Stimulated activated CD4-positive, alpha-beta T cell treated with anti-CD3 and anti-CD28 coated beads, Interleukin-12 subunit alpha, Interleukin-12 subunit beta, amount 100 ng/mL, for 48 hours (primary cell): ENCODE results near the gene SPINK5.
"Not testable (repeated sequence)": the region's sequence is repeated elsewhere in the genome, so short reads cannot be mapped to it uniquely, and the experiment has no call there.

Source experiments
- DNase-seq, 3 donors: peaks; one replicate each; pipeline ENCODE4 v3.0.0-alpha.2; 2020; ENCODE audit warnings: low read depth in 2 of 3, low spot score in 1 of 3

The SPINK5 gene

GRCh38 chr5:148063861-148064260 lies at the start of gene SPINK5:
TSS of gene SPINK5 (plus strand) at chr5:148063980. CDS start at chr5:148064045, 65 bp downstream.
- DNase-seq: no peak

GRCh38 chr5:148014276-148014675 lies 49.5 kb upstream of the SPINK5 start:
- no peak for DNase-seq

- DNase-seq: no peak
Measured at GRCh38 chr5:148020257-148020988, 43.4 kb upstream of the SPINK5 start.

- DNase-seq: no peak
Measured at GRCh38 chr5:148027505-148027904, 36.3 kb upstream of the SPINK5 start.

- DNase-seq: no peak
Measured at GRCh38 chr5:148029131-148029530, 34.6 kb upstream of the SPINK5 start.

- DNase-seq: no peak
Measured at GRCh38 chr5:148033134-148033533, 30.6 kb upstream of the SPINK5 start.

GRCh38 chr5:148035676-148036075 lies 28.1 kb upstream of the SPINK5 start:
- DNase-seq: no peak

GRCh38 chr5:148042881-148043280 lies 20.9 kb upstream of the SPINK5 start:
- DNase-seq: no peak

- DNase-seq: no peak
Measured at GRCh38 chr5:148043705-148044104, 20.1 kb upstream of the SPINK5 start.

GRCh38 chr5:148055160-148055559 lies 8.6 kb upstream of the SPINK5 start:
- not testable (repeated sequence) for DNase-seq

GRCh38 chr5:148060309-148060708 lies 3.5 kb upstream of the SPINK5 start:
- no peak for DNase-seq

GRCh38 chr5:148060881-148061280 lies 2.9 kb upstream of the SPINK5 start:
- no peak for DNase-seq

GRCh38 chr5:148070621-148071020 lies 6.8 kb downstream of the SPINK5 start:
- no peak for DNase-seq

- DNase-seq: no peak
Measured at GRCh38 chr5:148072207-148072606, 8.4 kb downstream of the SPINK5 start.

GRCh38 chr5:148075529-148075928 lies 11.7 kb downstream of the SPINK5 start:
- DNase-seq: no peak

- no peak for DNase-seq
Measured at GRCh38 chr5:148083203-148083602, 19.4 kb downstream of the SPINK5 start.

GRCh38 chr5:148084269-148084668 lies 20.5 kb downstream of the SPINK5 start:
- DNase-seq: no peak

GRCh38 chr5:148085310-148085709 lies 21.5 kb downstream of the SPINK5 start:
- no peak for DNase-seq

GRCh38 chr5:148085977-148086705 lies 22.4 kb downstream of the SPINK5 start:
- DNase-seq: no peak

- no peak for DNase-seq
Measured at GRCh38 chr5:148090146-148090772, 26.5 kb downstream of the SPINK5 start.

- no peak for DNase-seq
Measured at GRCh38 chr5:148090773-148091250, 27.0 kb downstream of the SPINK5 start.
